ENCODE results near the gene CCNQ. TPM values are rescaled to one million over a fixed set of nuclear protein-coding genes. Genes with fewer than 3 reads are reported as not detected.

CCNQ gene
- total and polyA plus RNA-seq, 2 of the 8 experiments (the other 6 are each of a cell fraction or from before 2014, with no cell fraction given): 16.6 to 32.1 TPM

DNA sequence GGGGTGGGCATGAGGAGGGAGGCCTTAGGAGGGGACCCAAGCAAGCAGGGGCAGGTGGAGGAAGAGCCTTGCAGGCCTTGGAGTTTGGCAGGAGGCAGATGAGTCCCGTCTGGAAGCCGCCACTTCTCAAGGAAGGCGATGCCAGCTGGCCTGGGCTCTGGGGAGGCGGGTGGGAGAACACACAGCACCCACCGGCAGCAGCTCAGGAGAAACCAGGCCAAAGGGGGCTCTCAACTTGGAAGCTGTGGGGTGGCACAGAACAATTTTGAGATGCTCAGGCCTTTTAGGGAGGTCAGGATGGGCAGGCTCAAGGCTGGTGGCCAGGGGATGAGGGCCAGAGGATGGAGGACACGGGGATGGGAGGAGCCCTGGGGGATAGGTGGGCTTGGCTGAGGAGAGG, 36.4 kb upstream of the CCNQ start (continued):
- TF ChIP-seq BACH1 (IDR thresholded peaks at IDR 0.05; ENCODE audit: low read length): no peak

Measured in H1 (cell line).